Adrenal gland (tissue), 12 donors: ENCODE measurements around the gene FCER2. TPM values are rescaled to one million over a fixed set of nuclear protein-coding genes. Genes with fewer than 3 reads are reported as not detected.
A peak's percentile ranks its signal among the peaks of the same experiment; 100 is the strongest.

Source experiments
- DNase-seq, 7 donors: peaks; one replicate each; pipeline ENCODE4 v3.0.0-alpha.2; 2019 to 2020
- H3K27ac ChIP-seq, 5 donors: fragments of 200-600 bp; sonication (generic) in 4 of 5; 1 replicate in 3 of 5; 2 replicates in 2 of 5; pipeline versions ENCODE4 v1.5.1 to v1.8.0; 2016 to 2020; ENCODE audit warnings: mild to moderate bottlenecking in 1 of 5
- H3K27me3 ChIP-seq: fragments of 200-600 bp; 2 replicates; pipeline ENCODE4 v1.8.0; 2021
- H3K36me3 ChIP-seq, 2 donors: fragments of 200-600 bp; replicated peaks in 1 of 2; 1 replicate in 1 of 2; 2 replicates in 1 of 2; pipeline versions ENCODE4 v1.5.1 to v1.8.0; 2018 to 2022
- H3K4me1 ChIP-seq, 2 donors: fragments of 200-600 bp; replicated peaks in 1 of 2; 1 replicate in 1 of 2; 2 replicates in 1 of 2; pipeline versions ENCODE4 v1.5.1 to v1.8.0; 2018 to 2021
- H3K4me3 ChIP-seq, 4 donors: fragments of 200-600 bp; sonication (generic) in 3 of 4; one replicate each; pipeline ENCODE4 v1.5.1; 2016 to 2018
- H3K9me3 ChIP-seq, 3 donors: fragments of 200-600 bp; sonication (generic) in 1 of 3; replicated peaks in 1 of 3; 1 replicate in 2 of 3; 2 replicates in 1 of 3; pipeline versions ENCODE4 v1.5.1 to v1.8.0; 2016 to 2021
- CTCF ChIP-seq, 6 experiments: fragments of 450-650 bp in 4 of 6; fragments of 200-600 bp in 2 of 6; sonication (generic) in 1 of 6; IDR thresholded peaks; 1 replicate in 5 of 6; 2 replicates in 1 of 6; pipeline versions ENCODE4 v1.5.1 to v1.8.0; 2016 to 2021; ENCODE audit warnings: antibody characterized with exemption in 6 of 6, mild to moderate bottlenecking in 2 of 6, moderate library complexity in 1 of 6
- POLR2A ChIP-seq, 2 donors: fragments of 450-650 bp; IDR thresholded peaks; one replicate each; pipeline ENCODE4 v1.6.1; 2017; ENCODE audit warnings: antibody characterized with exemption in 2 of 2, mild to moderate bottlenecking in 2 of 2, moderate library complexity in 1 of 2
- WGBS, 4 donors: extraction: QIAGEN DNeasy Blood & Tissue Kit in 2 of 4; methylation state at CpG; one replicate each; pipeline versions ENCODE4 v1.1.5 to v1.1.7; 2013 to 2017; 5-methylcytosine and 5-hydroxymethylcytosine counted together
- intact Hi-C, 2 donors: fragments of 100-400 bp; cut with DNase I; formaldehyde crosslinking; loops; one replicate each; pipeline versions ENCODE4 v1.14.1 to v1.15.0; 2022 to 2023
- polyA plus RNA-seq, 3 donors: library from polyadenylated mRNA; stranded (reverse); fragments of 200-250 nt in 2 of 3; fragments of 350-450 nt in 1 of 3; fragmentation: Illumina TruSeq in 1 of 3; extraction: RNeasy Lipid Tissue Mini Kit (QIAGEN cat#74804) in 1 of 3; gene quantifications; one replicate each; pipeline ENCODE4 v1.2.3, GENCODE V29; 2013 to 2014
- total RNA-seq, 9 donors: library from RNA; depleted of rRNA in 4 of 9; stranded (reverse); fragments of >200 nt in 4 of 9; fragments of 120-200 nt in 1 of 9; fragmentation: NEBNext Ultra II Directional in 1 of 9; extraction: Animal tissue kit (Norgen Biotek cat#: 25700) in 1 of 9; gene quantifications; one replicate each; pipeline versions ENCODE4 v1.1.0 to v1.2.4, GENCODE V29; 2013 to 2023
- donor health status: healthy with polysubstance abuse.
- donor health status: Bipolar disorder and iron deficiency.
- donor health status: DM: yes; HTN: yes; CAD: no.
- donor health status: DM: no; HTN: no; CAD: no.
- donor health status: DM: no; HTN: no; CAD: no.
- donor health status: DM: yes; HTN: yes; CAD: no.

FCER2 gene
- total and polyA plus RNA-seq, 12 donors: 0.28 to 2.6 (median 0.51) TPM; not detected in 5

- no peaks in the 10 kb centered on the region for H3K36me3 ChIP-seq
- no peak for DNase-seq
- H3K27ac ChIP-seq: peak overlapping the region in 1 of 5 donors; percentile 22
- no peaks in the 10 kb centered on the region for H3K27me3 ChIP-seq
- no peaks in the 10 kb centered on the region for H3K4me1 ChIP-seq
- no peak overlapping the region for H3K4me3 ChIP-seq
- WGBS, 4 donors: 66 to 82% (median 69%) methylated on average over 6 of the region's 6 CpGs
- no peak for TF ChIP-seq POLR2A (IDR thresholded peaks at IDR 0.05)
- TF ChIP-seq CTCF (IDR thresholded peaks at IDR 0.05): no peak
- no peaks in the 10 kb centered on the region for H3K9me3 ChIP-seq
- intact Hi-C loops: no loop called here
Observed at GRCh38 chr19:7740682-7741054, 38.7 kb upstream of the FCER2 start.

DNA sequence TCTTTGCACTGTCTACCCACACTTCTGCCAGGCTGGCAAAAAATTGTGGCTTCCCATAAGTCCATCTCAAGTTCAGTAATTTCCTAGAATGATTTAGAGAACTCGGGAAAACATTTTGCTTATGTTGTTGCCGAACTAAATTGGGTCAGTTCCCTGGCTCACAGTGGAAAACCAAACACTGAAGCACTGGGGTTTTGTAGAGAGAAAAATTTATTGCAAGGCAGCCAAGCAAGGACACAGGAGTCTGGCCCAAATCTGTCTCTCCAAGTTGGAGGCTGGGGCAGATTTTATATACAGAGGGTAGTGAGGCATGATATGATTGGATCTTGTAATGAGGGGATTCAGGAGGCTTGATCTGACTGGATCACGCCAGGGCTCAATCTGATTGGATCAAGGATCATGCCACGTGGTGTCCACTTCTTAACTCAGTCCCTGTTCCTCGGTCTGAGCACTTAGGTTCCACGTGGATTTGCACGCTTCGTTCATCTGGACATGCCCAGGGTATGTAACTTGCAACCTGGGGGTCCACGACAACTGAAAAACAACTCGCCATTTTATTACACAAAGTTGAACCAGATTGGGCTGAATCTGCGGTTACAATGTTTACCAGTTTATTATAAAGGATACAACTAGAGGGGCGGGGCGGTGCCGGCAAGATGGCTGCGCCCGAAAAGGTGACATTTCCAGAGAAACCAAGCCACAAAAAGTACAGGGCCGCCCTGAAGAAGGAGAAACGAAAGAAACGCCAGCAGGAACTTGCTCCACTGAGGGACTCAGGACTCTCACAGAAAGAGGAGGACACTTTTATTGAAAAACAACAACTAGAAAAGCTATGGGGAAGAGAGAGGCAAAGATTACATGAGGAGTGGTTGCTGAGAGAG, 38.1 kb upstream of the FCER2 start:
- Histone ChIP-seq H3K27me3 (no peaks in the 10 kb centered on the region), H3K9me3 (no peaks in the 10 kb centered on the region), H3K27ac (peak overlapping the region in 2 of 5 donors; percentile 22 to 45), H3K36me3 (no peaks in the 10 kb centered on the region), H3K4me1 (no peaks in the 10 kb centered on the region), H3K4me3 (no peak overlapping the region)
- no peak for DNase-seq
- intact Hi-C loops: no loop called here
- TF ChIP-seq POLR2A (IDR thresholded peaks at IDR 0.05) (no peak), CTCF (IDR thresholded peaks at IDR 0.05) (no peak)
- WGBS, 4 donors: 69 to 74% (median 73%) methylated on average over 19 of the region's 19 CpGs

DNA sequence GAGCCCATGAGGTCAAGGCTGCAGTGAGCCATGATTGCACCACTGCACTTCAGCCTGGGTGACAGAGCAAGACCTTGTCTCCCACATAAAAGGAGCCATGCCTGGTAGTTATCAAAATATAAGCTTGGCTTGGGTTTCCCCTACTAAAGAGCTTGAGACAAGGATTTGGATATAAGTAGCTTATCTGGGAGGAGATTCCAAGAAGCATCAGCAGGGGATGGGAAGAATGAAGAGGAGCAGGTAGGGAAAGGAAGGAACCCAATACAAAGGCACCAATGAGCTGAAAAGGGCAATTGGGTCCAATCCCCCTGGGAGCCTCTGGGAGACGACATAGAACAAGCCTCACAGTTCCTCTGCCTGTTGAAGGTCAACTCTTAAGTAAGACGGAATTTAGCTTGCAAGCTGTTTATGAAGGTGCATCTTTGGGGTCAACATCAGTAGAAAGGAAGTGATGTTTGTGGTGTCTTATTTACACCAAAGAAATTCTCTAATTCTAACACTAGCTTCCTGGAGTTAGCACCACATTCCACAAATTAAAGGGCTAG, 37.4 kb upstream of the FCER2 start:
- intact Hi-C loops: no loop called here
- no peaks in the 10 kb centered on the region for H3K9me3 ChIP-seq
- no peak overlapping the region for H3K4me3 ChIP-seq
- no peak for DNase-seq
- H3K27me3 ChIP-seq: no peaks in the 10 kb centered on the region
- TF ChIP-seq POLR2A (IDR thresholded peaks at IDR 0.05): no peak
- TF ChIP-seq CTCF (IDR thresholded peaks at IDR 0.05): no peak
- H3K36me3 ChIP-seq: no peaks in the 10 kb centered on the region
- 7 to 32% (median 28%) methylated on average over 2 of the region's 2 CpGs for WGBS, 4 donors
- H3K27ac ChIP-seq: peak overlapping the region in 1 of 5 donors; percentile 45
- no peaks in the 10 kb centered on the region for H3K4me1 ChIP-seq

- 70 to 85% (median 74%) methylated on average over 7 of the region's 7 CpGs for WGBS, 4 donors
Observed at GRCh38 chr19:7738023-7738422, 36.1 kb upstream of the FCER2 start.

More at GRCh38 chr19:7738023-7738422, 36.1 kb upstream of the FCER2 start:
- TF ChIP-seq POLR2A (IDR thresholded peaks at IDR 0.05): no peak
- no peak for TF ChIP-seq CTCF (IDR thresholded peaks at IDR 0.05)
- H3K27ac ChIP-seq: no peak overlapping the region
- no peaks in the 10 kb centered on the region for H3K36me3 ChIP-seq
- no peaks in the 10 kb centered on the region for H3K27me3 ChIP-seq
- H3K4me3 ChIP-seq: no peak overlapping the region
- H3K4me1 ChIP-seq: no peaks in the 10 kb centered on the region
- DNase-seq: no peak
- intact Hi-C loops: no loop called here
- no peaks in the 10 kb centered on the region for H3K9me3 ChIP-seq
